ENCODE data around the gene ACBD4. TPM values are rescaled to one million over a fixed set of nuclear protein-coding genes. Genes with fewer than 3 reads are reported as not detected.

Gene ACBD4
- total and polyA plus RNA-seq, 2 of the 13 experiments (the other 11 are each of a cell fraction or from before 2014, with no cell fraction given) = 16.1 to 26.9 TPM

DNA sequence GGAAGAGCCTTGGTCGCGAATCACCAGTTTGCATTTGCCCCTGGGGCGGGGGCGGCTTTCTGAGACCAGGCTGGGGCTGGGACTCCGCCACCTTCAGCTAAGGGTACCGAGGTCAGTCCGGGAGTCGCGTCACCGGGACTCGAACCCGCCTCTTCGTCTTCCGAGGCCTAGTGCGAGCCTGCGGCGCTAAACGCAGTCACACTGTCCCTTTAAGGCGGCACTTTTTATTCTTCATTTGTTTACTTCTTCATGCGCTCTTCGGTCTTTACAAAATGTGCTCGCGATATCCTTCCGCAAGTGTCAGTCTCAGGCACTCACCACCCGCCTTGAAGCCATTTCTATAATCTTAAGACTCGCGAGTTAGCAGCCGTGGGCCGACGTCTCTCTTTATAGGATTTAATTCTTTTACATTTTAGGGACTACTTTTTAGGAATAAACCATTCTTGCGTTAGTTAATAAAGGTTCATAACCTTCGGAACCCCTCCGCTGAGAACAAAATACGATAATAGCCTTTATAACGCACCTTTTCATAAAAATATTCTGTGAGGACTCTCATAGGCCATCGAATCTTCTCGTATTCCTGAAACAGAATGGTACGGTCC lies 12.2 kb downstream of the ACBD4 start (continued):
- TF ChIP-seq ZNF281 (CRISPR knock-in tag; IDR thresholded peaks at IDR 0.05; ENCODE audit: borderline replicate concordance) (no peak), MED8 (CRISPR knock-in tag; IDR thresholded peaks at IDR 0.05; ENCODE audit: insufficient replicate concordance) (no peak), ZIK1 (CRISPR knock-in tag; IDR thresholded peaks at IDR 0.05; ENCODE audit: borderline replicate concordance, low read depth) (no peak), PAX8 (CRISPR knock-in tag; IDR thresholded peaks at IDR 0.05; ENCODE audit: borderline replicate concordance) (no peak; the same call in 1 of the 2 replicates), ISX (CRISPR knock-in tag; conservative IDR thresholded peaks at IDR 0.05) (peak; percentile 83; the same call in 1 of the 2 replicates), ZNF30 (CRISPR knock-in tag; IDR thresholded peaks at IDR 0.05) (peak; percentile 34; the same call in 1 of the 2 replicates), ZNF570 (CRISPR knock-in tag; IDR thresholded peaks at IDR 0.05; ENCODE audit: borderline replicate concordance) (no peak), MTA1 (CRISPR knock-in tag; IDR thresholded peaks at IDR 0.05; ENCODE audit: borderline replicate concordance) (no peak), TAF15 (IDR thresholded peaks at IDR 0.05; ENCODE audit: low read depth, low read length, poor library complexity, severe bottlenecking) (no peak), RBM22 (optimal IDR thresholded peaks at IDR 0.05; ENCODE audit: low read length) (peak; percentile 87), RORA (CRISPR knock-in tag; IDR thresholded peaks at IDR 0.05) (no peak), ZSCAN9 (CRISPR knock-in tag; IDR thresholded peaks at IDR 0.05; ENCODE audit: borderline replicate concordance) (peak; percentile 74), RNF219 (CRISPR knock-in tag; IDR thresholded peaks at IDR 0.05) (no peak), MAFK (conservative IDR thresholded peaks at IDR 0.05 in 1 of 2, IDR thresholded peaks at IDR 0.05 in 1 of 2; ENCODE audit: low read length in 2 of 2) (no peak), ATF1 (CRISPR knock-in tag; IDR thresholded peaks at IDR 0.05) (peak; percentile 89), PCBP2 (optimal IDR thresholded peaks at IDR 0.05; ENCODE audit: low read depth, low read length, poor library complexity, severe bottlenecking) (no peak), HOMEZ (CRISPR knock-in tag; IDR thresholded peaks at IDR 0.05; ENCODE audit: low read depth) (no peak)
- TF ChIP-seq, protein P1, sequence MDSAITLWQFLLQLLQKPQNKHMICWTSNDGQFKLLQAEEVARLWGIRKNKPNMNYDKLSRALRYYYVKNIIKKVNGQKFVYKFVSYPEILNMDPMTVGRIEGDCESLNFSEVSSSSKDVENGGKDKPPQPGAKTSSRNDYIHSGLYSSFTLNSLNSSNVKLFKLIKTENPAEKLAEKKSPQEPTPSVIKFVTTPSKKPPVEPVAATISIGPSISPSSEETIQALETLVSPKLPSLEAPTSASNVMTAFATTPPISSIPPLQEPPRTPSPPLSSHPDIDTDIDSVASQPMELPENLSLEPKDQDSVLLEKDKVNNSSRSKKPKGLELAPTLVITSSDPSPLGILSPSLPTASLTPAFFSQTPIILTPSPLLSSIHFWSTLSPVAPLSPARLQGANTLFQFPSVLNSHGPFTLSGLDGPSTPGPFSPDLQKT (CRISPR knock-in tag; IDR thresholded peaks at IDR 0.05; ENCODE audit: borderline replicate concordance) = no peak
- TF ChIP-seq, protein P2, sequence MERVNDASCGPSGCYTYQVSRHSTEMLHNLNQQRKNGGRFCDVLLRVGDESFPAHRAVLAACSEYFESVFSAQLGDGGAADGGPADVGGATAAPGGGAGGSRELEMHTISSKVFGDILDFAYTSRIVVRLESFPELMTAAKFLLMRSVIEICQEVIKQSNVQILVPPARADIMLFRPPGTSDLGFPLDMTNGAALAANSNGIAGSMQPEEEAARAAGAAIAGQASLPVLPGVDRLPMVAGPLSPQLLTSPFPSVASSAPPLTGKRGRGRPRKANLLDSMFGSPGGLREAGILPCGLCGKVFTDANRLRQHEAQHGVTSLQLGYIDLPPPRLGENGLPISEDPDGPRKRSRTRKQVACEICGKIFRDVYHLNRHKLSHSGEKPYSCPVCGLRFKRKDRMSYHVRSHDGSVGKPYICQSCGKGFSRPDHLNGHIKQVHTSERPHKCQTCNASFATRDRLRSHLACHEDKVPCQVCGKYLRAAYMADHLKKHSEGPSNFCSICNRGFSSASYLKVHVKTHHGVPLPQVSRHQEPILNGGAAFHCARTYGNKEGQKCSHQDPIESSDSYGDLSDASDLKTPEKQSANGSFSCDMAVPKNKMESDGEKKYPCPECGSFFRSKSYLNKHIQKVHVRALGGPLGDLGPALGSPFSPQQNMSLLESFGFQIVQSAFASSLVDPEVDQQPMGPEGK (CRISPR knock-in tag; IDR thresholded peaks at IDR 0.05) = no peak; the same call in none of the 2 replicates
